DND-41 (cell line): ENCODE data around the gene ARID2.

ENCODE experiments used
- EZH2 ChIP-seq: IDR thresholded peaks from 3 replicates; pipeline ENCODE4 v1.6.1; 2012; ENCODE audit warnings: borderline replicate concordance, low read depth, mild to moderate bottlenecking, moderate library complexity, low read length, inconsistent platforms; ENCODE audit not compliant: severe bottlenecking
- TF ChIP-seq, protein P1 (sequence below): IDR thresholded peaks from 2 replicates; pipeline ENCODE4 v1.5.1; 2012; ENCODE audit warnings: borderline replicate concordance, low read length, moderate library complexity, mild to moderate bottlenecking; ENCODE audit not compliant: poor library complexity, severe bottlenecking; ENCODE audit errors: extremely low read depth

DNA sequence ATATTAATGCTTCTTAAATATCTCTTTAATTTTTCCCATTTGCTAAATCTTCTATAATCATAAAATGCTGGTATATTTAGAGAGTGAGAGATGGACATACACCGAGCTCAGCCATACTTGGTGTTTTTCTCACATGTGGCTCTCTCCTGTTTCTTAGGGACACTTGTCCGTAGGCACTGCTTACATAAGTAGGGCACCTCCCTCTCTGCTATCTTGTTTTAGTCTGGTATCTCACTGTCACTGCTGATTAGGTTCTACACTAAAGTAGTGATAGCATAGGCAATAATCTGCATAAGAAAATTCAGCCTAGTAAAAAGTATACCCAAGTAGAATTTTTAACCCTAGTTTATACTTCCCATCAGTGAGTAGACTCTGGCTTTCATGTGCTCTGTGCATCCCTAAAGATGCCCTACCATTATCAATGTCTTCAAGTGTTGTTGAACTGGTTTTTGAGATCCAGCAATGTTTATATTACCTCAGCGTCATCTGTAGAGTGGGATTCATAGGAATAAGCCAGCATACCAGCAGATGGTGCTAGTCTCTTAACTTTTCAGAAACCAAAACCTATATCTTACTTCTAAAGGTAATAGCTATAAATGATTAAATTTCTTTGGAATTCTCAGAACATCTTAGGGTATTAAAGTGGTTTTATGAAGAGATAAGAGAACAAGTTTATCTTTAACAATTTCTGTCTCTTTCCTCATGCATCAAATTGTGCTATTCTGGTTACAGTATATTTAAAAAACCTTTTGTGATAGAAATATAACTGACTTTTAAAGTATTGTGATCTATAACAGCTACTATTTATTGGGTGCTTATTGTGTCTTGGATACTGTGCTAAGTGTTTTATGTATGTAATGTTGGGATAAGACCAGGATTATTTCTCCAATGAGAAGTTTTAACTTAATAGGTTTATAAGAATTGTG lies 32.9 kb downstream of the ARID2 start:
- TF ChIP-seq, protein P1, sequence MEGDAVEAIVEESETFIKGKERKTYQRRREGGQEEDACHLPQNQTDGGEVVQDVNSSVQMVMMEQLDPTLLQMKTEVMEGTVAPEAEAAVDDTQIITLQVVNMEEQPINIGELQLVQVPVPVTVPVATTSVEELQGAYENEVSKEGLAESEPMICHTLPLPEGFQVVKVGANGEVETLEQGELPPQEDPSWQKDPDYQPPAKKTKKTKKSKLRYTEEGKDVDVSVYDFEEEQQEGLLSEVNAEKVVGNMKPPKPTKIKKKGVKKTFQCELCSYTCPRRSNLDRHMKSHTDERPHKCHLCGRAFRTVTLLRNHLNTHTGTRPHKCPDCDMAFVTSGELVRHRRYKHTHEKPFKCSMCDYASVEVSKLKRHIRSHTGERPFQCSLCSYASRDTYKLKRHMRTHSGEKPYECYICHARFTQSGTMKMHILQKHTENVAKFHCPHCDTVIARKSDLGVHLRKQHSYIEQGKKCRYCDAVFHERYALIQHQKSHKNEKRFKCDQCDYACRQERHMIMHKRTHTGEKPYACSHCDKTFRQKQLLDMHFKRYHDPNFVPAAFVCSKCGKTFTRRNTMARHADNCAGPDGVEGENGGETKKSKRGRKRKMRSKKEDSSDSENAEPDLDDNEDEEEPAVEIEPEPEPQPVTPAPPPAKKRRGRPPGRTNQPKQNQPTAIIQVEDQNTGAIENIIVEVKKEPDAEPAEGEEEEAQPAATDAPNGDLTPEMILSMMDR: peak; percentile 70
- TF ChIP-seq EZH2: no peak
